GM12873 (cell line): ENCODE results near the gene SETBP1.

Experiments
- TF ChIP-seq, protein P1 (sequence below): IDR thresholded peaks from 2 replicates; pipeline ENCODE4 v1.5.1; 2012; ENCODE audit warnings: low read depth, mild to moderate bottlenecking, moderate library complexity, low read length, control low read depth; ENCODE audit not compliant: insufficient read depth; ENCODE audit errors: missing control alignments

Gene SETBP1

DNA sequence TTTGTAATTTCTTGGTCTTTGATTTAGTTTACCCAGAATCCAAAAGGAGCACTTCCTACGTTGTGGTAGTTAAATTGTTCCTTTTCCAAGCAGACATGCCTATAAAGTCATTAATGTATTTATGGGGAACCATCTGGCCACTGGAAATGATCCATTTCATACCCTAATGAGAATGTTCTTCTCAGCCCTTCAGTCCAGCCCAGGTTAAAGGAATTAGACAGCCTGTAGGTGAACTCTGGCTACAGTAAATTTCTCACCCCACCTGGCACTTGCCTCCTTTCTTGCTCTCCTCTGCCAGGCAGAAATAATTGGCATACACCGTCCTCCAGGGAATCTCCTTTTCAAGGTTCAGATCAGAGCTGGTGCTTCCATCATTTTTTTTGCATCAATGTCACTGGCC lies 121.1 kb downstream of the SETBP1 start:
- TF ChIP-seq, protein P1, sequence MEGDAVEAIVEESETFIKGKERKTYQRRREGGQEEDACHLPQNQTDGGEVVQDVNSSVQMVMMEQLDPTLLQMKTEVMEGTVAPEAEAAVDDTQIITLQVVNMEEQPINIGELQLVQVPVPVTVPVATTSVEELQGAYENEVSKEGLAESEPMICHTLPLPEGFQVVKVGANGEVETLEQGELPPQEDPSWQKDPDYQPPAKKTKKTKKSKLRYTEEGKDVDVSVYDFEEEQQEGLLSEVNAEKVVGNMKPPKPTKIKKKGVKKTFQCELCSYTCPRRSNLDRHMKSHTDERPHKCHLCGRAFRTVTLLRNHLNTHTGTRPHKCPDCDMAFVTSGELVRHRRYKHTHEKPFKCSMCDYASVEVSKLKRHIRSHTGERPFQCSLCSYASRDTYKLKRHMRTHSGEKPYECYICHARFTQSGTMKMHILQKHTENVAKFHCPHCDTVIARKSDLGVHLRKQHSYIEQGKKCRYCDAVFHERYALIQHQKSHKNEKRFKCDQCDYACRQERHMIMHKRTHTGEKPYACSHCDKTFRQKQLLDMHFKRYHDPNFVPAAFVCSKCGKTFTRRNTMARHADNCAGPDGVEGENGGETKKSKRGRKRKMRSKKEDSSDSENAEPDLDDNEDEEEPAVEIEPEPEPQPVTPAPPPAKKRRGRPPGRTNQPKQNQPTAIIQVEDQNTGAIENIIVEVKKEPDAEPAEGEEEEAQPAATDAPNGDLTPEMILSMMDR = no peak

DNA sequence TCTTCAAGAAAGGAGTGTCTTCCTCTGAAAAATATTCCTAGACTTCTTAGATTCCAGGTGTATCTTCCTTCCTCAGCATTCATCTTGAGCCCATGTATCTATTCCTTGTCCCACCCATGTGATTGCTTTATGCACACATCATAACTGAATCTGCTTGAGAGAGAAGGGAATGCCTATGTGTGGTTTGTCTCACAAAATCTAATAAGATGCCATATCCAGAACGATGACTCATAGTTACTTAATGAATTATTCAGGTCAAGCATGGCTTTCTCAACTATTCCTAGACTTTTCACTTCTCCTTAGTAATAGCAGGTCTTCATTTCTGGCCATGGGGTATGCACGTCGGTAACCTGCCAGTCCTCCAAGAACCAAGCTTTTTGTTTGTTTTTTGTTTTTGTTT lies 121.8 kb downstream of the SETBP1 start:
- TF ChIP-seq, protein P1 = no peak

DNA sequence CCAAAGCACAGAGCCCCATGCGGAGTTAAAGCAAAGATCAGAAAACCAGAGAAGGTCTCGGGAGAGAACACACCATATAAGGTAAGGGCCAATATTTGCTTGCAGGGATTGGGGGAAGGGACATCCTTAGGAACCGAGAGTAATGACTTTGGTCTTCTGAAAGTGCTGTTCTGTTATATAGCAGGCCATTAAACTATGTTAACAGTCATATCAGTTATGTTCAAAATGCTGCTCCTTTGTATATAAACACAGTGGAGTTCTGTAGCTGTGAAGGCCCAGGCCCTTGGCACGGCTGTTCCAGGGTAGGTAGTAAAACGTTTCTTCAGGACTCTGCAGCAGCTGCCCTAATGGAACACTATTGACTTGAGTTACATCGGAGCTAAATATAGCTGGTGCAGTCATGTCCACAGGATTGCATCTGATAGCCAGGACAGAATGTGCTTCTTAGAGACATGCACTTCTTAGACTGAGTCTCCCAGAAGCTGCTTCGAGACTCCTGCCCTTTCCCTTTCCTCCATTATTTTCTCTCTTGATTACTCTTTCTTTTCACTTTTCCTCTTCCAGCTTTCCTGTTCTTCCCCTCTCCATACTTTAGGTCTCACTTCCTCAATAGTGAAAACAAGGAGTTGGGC lies 122.4 kb downstream of the SETBP1 start:
- TF ChIP-seq, protein P1 = no peak

DNA sequence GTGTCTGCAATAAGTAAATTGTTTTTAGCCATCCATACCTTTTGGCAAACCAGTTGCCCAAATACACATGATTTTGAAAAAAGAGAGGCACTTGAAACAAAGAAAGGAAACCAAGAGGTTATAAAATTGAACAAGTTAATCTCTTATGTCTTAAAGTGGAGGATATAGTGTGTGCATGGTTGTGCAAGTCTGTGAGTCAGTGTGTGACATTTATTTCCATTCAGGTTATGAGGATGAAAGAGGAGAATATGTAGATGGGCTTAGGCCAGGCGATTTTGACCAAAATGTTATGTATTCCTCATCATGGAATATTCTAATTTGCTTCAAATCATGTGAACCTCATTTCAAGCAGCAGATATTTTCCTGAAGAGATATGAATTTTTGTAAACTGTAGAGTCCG lies 123.3 kb downstream of the SETBP1 start:
- TF ChIP-seq, protein P1 = no peak

DNA sequence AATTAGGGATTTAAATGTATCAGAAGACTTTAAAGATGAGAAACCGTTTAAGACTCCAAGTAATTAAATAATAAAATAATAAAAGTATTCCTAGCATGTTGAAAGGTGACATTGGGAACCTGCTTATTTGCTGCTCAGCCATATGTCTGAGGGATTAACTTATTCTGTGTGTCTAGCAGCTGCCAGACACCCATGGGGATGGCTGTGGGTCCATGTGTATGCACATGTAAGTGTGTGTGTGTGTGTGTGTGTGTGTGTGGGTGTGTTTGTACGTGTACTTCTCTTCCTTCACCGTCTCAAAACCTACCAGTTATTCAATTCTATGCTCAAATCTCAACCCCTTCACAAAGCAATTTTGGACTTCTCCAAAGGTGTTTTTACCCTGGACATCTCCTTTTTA lies 124.5 kb downstream of the SETBP1 start:
- TF ChIP-seq, protein P1 = no peak

DNA sequence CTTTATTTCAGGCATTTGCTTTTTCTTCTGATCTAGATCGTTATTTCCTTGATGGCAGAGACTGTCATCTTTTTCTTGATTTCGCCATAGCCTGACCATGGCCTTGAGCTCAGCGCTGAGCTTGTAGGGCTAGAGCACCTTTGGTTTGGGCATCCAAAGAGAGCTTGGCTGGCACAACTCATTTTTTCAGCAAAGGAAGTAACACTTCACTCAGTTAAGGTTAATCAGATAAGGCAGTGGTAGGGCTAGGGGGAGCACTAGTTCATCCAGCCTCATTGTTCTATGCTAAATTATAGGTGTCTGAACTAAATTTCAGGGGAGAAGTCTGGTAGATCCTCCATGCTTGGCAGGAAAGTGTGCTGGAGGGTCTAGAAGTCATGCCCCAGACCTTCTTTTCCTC lies 125.0 kb downstream of the SETBP1 start:
- TF ChIP-seq, protein P1 = no peak

DNA sequence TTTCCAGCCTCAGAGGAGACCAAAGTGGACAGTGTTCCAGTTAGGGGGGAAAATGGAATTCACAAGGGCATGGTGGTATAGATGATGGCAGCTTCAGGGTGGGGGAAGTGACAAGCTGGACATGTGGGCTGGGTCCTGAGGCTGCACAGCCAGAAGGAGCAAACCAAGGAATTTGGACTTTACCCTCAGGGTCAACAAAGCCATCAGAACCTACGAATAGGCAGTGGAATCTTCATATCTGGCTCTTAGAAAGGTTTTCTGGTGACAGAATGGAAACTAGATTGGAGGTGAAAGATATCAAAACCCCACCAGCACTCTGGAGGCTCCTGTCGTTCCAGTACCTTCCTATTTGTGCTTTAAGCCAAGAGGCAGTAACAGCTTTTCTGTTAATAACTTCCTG lies 127.1 kb downstream of the SETBP1 start:
- TF ChIP-seq, protein P1 = no peak
